ENCODE results near the gene TSGA10IP.

TSGA10IP gene

GRCh38 chr11:65941720-65942310 lies 3.5 kb upstream of the TSGA10IP start:
- H3K36me3 ChIP-seq, result no peaks in the 10 kb centered on the region
- no peaks in the 10 kb centered on the region for H3K27me3 ChIP-seq
- H3K9me3 ChIP-seq, result no peaks in the 10 kb centered on the region
- no peak overlapping the region for H3K4me3 ChIP-seq (ENCODE audit: low read depth, low read length)
- no peaks in the 10 kb centered on the region for H3K4me1 ChIP-seq
- no peak for DNase-seq
- no peak for TF ChIP-seq CTCF (IDR thresholded peaks at IDR 0.05; ENCODE audit: low read depth, low read length)

GRCh38 chr11:65942531-65942930 lies 2.7 kb upstream of the TSGA10IP start:
- no peak for TF ChIP-seq CTCF (IDR thresholded peaks at IDR 0.05; ENCODE audit: low read depth, low read length)
- Histone ChIP-seq H3K4me3 (ENCODE audit: low read depth, low read length) (no peak overlapping the region), H3K27me3 (no peaks in the 10 kb centered on the region), H3K4me1 (no peaks in the 10 kb centered on the region), H3K36me3 (no peaks in the 10 kb centered on the region), H3K9me3 (no peaks in the 10 kb centered on the region)
- DNase-seq, result no peak

GRCh38 chr11:65944191-65944590 lies 1.1 kb upstream of the TSGA10IP start:
- Histone ChIP-seq H3K9me3 (no peaks in the 10 kb centered on the region), H3K27me3 (no peaks in the 10 kb centered on the region), H3K4me3 (ENCODE audit: low read depth, low read length) (no peak overlapping the region), H3K4me1 (no peaks in the 10 kb centered on the region), H3K36me3 (no peaks in the 10 kb centered on the region)
- TF ChIP-seq CTCF (IDR thresholded peaks at IDR 0.05; ENCODE audit: low read depth, low read length), result no peak
- DNase-seq, result no peak

- TF ChIP-seq CTCF (IDR thresholded peaks at IDR 0.05; ENCODE audit: low read depth, low read length), result no peak
- Histone ChIP-seq H3K4me1 (no peaks in the 10 kb centered on the region), H3K9me3 (no peaks in the 10 kb centered on the region), H3K4me3 (ENCODE audit: low read depth, low read length) (no peak overlapping the region), H3K27me3 (no peaks in the 10 kb centered on the region), H3K36me3 (no peaks in the 10 kb centered on the region)
- DNase-seq, result no peak
These were observed 513 bp upstream of the TSGA10IP start for GRCh38 chr11:65944767-65945166.

GRCh38 chr11:65945941-65946558 lies 770 bp downstream of the TSGA10IP start:
- Histone ChIP-seq H3K4me3 (ENCODE audit: low read depth, low read length) (no peak overlapping the region), H3K27me3 (no peaks in the 10 kb centered on the region), H3K4me1 (no peaks in the 10 kb centered on the region), H3K36me3 (no peaks in the 10 kb centered on the region), H3K9me3 (no peaks in the 10 kb centered on the region)
- no peak for DNase-seq
- no peak for TF ChIP-seq CTCF (IDR thresholded peaks at IDR 0.05; ENCODE audit: low read depth, low read length)

GRCh38 chr11:65946655-65947054 lies 1.4 kb downstream of the TSGA10IP start:
- Histone ChIP-seq H3K27me3 (no peaks in the 10 kb centered on the region), H3K9me3 (no peaks in the 10 kb centered on the region), H3K4me1 (no peaks in the 10 kb centered on the region), H3K4me3 (ENCODE audit: low read depth, low read length) (no peak overlapping the region), H3K36me3 (no peaks in the 10 kb centered on the region)
- no peak for DNase-seq
- TF ChIP-seq CTCF (IDR thresholded peaks at IDR 0.05; ENCODE audit: low read depth, low read length), result no peak
